OCI-LY1 (cell line): Measurements from ENCODE around the gene KCNN3.

Experiments
- H2AFZ ChIP-seq: fragments of 200-600 bp; sonication (generic), shearing (Covaris generic); 2 replicates; pipeline ENCODE4 v1.6.0; 2014; ENCODE audit warnings: antibody characterized with exemption, mild to moderate bottlenecking, low read length
- H3F3A ChIP-seq: fragments of 200-600 bp; sonication (generic), shearing (Covaris generic); 2 replicates; pipeline ENCODE4 v1.6.0; 2014; ENCODE audit warnings: mild to moderate bottlenecking, antibody characterized with exemption, low read length, moderate library complexity; ENCODE audit not compliant: insufficient read depth
- H3K27ac ChIP-seq: fragments of 200-600 bp; sonication (generic); 2 replicates; pipeline ENCODE4 v1.5.1; 2014; ENCODE audit warnings: low read length, mixed run types, mild to moderate bottlenecking, low read depth; ENCODE audit not compliant: poor library complexity, severe bottlenecking
- H3K27me3 ChIP-seq: fragments of 200-600 bp; sonication (generic); 2 replicates; pipeline ENCODE4 v1.6.0; 2014; ENCODE audit warnings: antibody characterized with exemption, mild to moderate bottlenecking, low read length, moderate library complexity; ENCODE audit not compliant: insufficient read depth
- H3K36me3 ChIP-seq: fragments of 200-600 bp; sonication (generic); 2 replicates; pipeline ENCODE4 v1.6.1; 2014; ENCODE audit warnings: mild to moderate bottlenecking, antibody characterized with exemption, low read length, moderate library complexity, mixed read lengths; ENCODE audit not compliant: insufficient read depth
- H3K4me1 ChIP-seq: fragments of 200-600 bp; sonication (generic); 2 replicates; pipeline ENCODE4 v1.5.1; 2014; ENCODE audit warnings: mild to moderate bottlenecking, low read length, moderate library complexity; ENCODE audit not compliant: insufficient read depth, severe bottlenecking
- H3K4me2 ChIP-seq: fragments of 200-600 bp; sonication (generic), shearing (Covaris generic); 2 replicates; pipeline ENCODE4 v1.6.1; 2014; ENCODE audit warnings: low read length
- H3K4me3 ChIP-seq: fragments of 200-600 bp; sonication (generic); 2 replicates; pipeline ENCODE4 v1.5.1; 2014; ENCODE audit warnings: low read length, low read depth, mild to moderate bottlenecking, mixed read lengths; ENCODE audit not compliant: poor library complexity, severe bottlenecking
- H3K79me2 ChIP-seq: fragments of 200-600 bp; shearing (Covaris generic); 2 replicates; pipeline ENCODE4 v1.6.1; 2016; ENCODE audit warnings: mixed run types, low read length, mixed read lengths; ENCODE audit not compliant: insufficient read depth
- H3K9ac ChIP-seq: fragments of 200-600 bp; sonication (generic), shearing (Covaris generic); 2 replicates; pipeline ENCODE4 v1.6.1; 2014; ENCODE audit warnings: mild to moderate bottlenecking, low read length, mixed read lengths
- H3K9me2 ChIP-seq: fragments of 200-600 bp; sonication (generic), shearing (Covaris generic); 2 replicates; pipeline ENCODE4 v1.6.1; 2014; ENCODE audit warnings: low read depth, mild to moderate bottlenecking, low read length, mixed read lengths
- H3K9me3 ChIP-seq: fragments of 200-600 bp; shearing (Covaris generic); 2 replicates; pipeline ENCODE4 v1.6.1; 2014; ENCODE audit warnings: low read length, mixed read lengths
- H4K20me1 ChIP-seq: fragments of 200-600 bp; sonication (generic), shearing (Covaris generic); 2 replicates; pipeline ENCODE4 v1.6.0; 2016; ENCODE audit warnings: mild to moderate bottlenecking, low read length; ENCODE audit not compliant: insufficient read depth
- CTCF ChIP-seq: fragments of 200-600 bp; sonication (generic), shearing (Covaris generic); IDR thresholded peaks from 2 replicates; pipeline ENCODE4 v1.5.1; 2017; ENCODE audit warnings: mild to moderate bottlenecking, antibody characterized with exemption, low read length, moderate library complexity, mixed read lengths
- EZH2 ChIP-seq: fragments of 200-600 bp; sonication (generic), shearing (Covaris generic); IDR thresholded peaks from 2 replicates; pipeline ENCODE4 v1.8.0; 2017; ENCODE audit warnings: borderline replicate concordance, mixed run types, mild to moderate bottlenecking, antibody characterized with exemption, low read length, moderate library complexity, mixed read lengths

Gene KCNN3

GRCh38 chr1:154751690-154752089, 118.4 kb downstream of the KCNN3 start:
- H4K20me1 ChIP-seq = no peaks in the 10 kb centered on the region
- H3K79me2 ChIP-seq = no peaks in the 10 kb centered on the region
- no peaks in the 10 kb centered on the region for H3F3A ChIP-seq
- peaks cover 38% of the 10 kb centered on the region; the same call in 1 of the 2 replicates for H3K36me3 ChIP-seq
- no peak overlapping the region for H2AFZ ChIP-seq
- H3K9me3 ChIP-seq = no peaks in the 10 kb centered on the region
- no peaks in the 10 kb centered on the region for H3K27me3 ChIP-seq
- no peak overlapping the region for H3K4me2 ChIP-seq
- no peak overlapping the region for H3K4me3 ChIP-seq
- no peak for TF ChIP-seq EZH2
- TF ChIP-seq CTCF = no peak
- no peak overlapping the region for H3K9ac ChIP-seq
- no peak overlapping the region for H3K27ac ChIP-seq
- no peaks in the 10 kb centered on the region for H3K9me2 ChIP-seq
- peaks cover 13% of the 10 kb centered on the region for H3K4me1 ChIP-seq

- TF ChIP-seq EZH2 (no peak), CTCF (no peak)
- no peak overlapping the region for H3K4me3 ChIP-seq
- H3K9me3 ChIP-seq = no peaks in the 10 kb centered on the region
- no peaks in the 10 kb centered on the region for H3F3A ChIP-seq
- H3K9ac ChIP-seq = no peak overlapping the region
- H3K4me2 ChIP-seq = no peak overlapping the region
- H3K79me2 ChIP-seq = no peaks in the 10 kb centered on the region
- H3K27ac ChIP-seq = no peak overlapping the region
- H3K4me1 ChIP-seq = peaks cover 13% of the 10 kb centered on the region
- H4K20me1 ChIP-seq = no peaks in the 10 kb centered on the region
- H2AFZ ChIP-seq = no peak overlapping the region
- H3K9me2 ChIP-seq = no peaks in the 10 kb centered on the region
- H3K36me3 ChIP-seq = peaks cover 41% of the 10 kb centered on the region; the same call in 1 of the 2 replicates
- H3K27me3 ChIP-seq = no peaks in the 10 kb centered on the region
Measured at GRCh38 chr1:154750681-154751665, 119.1 kb downstream of the KCNN3 start.

GRCh38 chr1:154749078-154749760, 120.9 kb downstream of the KCNN3 start:
- no peak overlapping the region for H3K27ac ChIP-seq
- H2AFZ ChIP-seq = no peak overlapping the region
- H3F3A ChIP-seq = no peaks in the 10 kb centered on the region
- H3K9ac ChIP-seq = no peak overlapping the region
- H3K9me3 ChIP-seq = no peaks in the 10 kb centered on the region
- H3K36me3 ChIP-seq = peaks cover 42% of the 10 kb centered on the region; the same call in 1 of the 2 replicates
- no peaks in the 10 kb centered on the region for H3K79me2 ChIP-seq
- H3K4me1 ChIP-seq = peaks cover 13% of the 10 kb centered on the region
- H3K9me2 ChIP-seq = no peaks in the 10 kb centered on the region
- H3K4me2 ChIP-seq = no peak overlapping the region
- H4K20me1 ChIP-seq = no peaks in the 10 kb centered on the region
- no peak overlapping the region for H3K4me3 ChIP-seq
- peak; percentile 63 for TF ChIP-seq CTCF
- no peak for TF ChIP-seq EZH2
- H3K27me3 ChIP-seq = no peaks in the 10 kb centered on the region
